CD8-positive, alpha-beta memory T cell (primary cell): ENCODE results near the gene DNASE1L1. TPM values are rescaled to one million over a fixed set of nuclear protein-coding genes. Genes with fewer than 3 reads are reported as not detected.

Experiments
- CTCF ChIA-PET: fragments of 350-600 bp; sonication (Branson Sonifier 250); formaldehyde crosslinking; loops from one replicate; lab custom pipeline; 2021; ENCODE audit warnings: antibody characterized with exemption; lab: Charles Lee
- POLR2A ChIA-PET: fragments of 350-600 bp; sonication (Branson Sonifier 250); formaldehyde crosslinking; loops from one replicate; lab custom pipeline; 2021; ENCODE audit warnings: antibody characterized with exemption; lab: Charles Lee
- DNase-seq, 5 donors: peaks; one replicate each; pipeline versions ENCODE4 v3.0.0 to v3.0.0-alpha.2; 2020 to 2022; ENCODE audit warnings: mixed read lengths in 1 of 5
- H3K27ac ChIP-seq: one replicate; pipeline ENCODE4 v1.7.0; 2013; ENCODE audit warnings: low read depth, mild to moderate bottlenecking, low read length, moderate library complexity
- H3K27me3 ChIP-seq: 2 replicates; pipeline ENCODE4 v1.7.0; 2013; ENCODE audit warnings: low read length, mild to moderate bottlenecking; ENCODE audit not compliant: insufficient read depth, poor library complexity, severe bottlenecking
- H3K36me3 ChIP-seq: 2 replicates; pipeline ENCODE4 v1.7.0; 2013; ENCODE audit warnings: mild to moderate bottlenecking, low read length, moderate library complexity; ENCODE audit not compliant: insufficient read depth
- H3K4me1 ChIP-seq: 2 replicates; pipeline ENCODE4 v1.7.0; 2013; ENCODE audit warnings: mild to moderate bottlenecking, low read length, moderate library complexity; ENCODE audit not compliant: insufficient read depth
- H3K4me3 ChIP-seq: 2 replicates; pipeline ENCODE4 v1.7.0; 2013; ENCODE audit warnings: mild to moderate bottlenecking, low read length
- H3K9me3 ChIP-seq: 2 replicates; pipeline ENCODE4 v1.7.0; 2013; ENCODE audit warnings: mild to moderate bottlenecking, low read length
- H3K27ac Mint-ChIP-seq, 8 donors: one replicate each; pipeline ENCODE4 v1.8.0; 2020 to 2021; ENCODE audit warnings: mixed read lengths in 8 of 8, mild to moderate bottlenecking in 6 of 8, inconsistent platforms in 3 of 8, moderate library complexity in 3 of 8
- H3K27me3 Mint-ChIP-seq, 2 donors: one replicate each; pipeline ENCODE4 v1.8.0; 2020 to 2021; ENCODE audit warnings: mixed read lengths in 2 of 2, mild to moderate bottlenecking in 1 of 2, moderate library complexity in 1 of 2
- H3K36me3 Mint-ChIP-seq, 3 donors: one replicate each; pipeline ENCODE4 v1.8.0; 2020 to 2021; ENCODE audit warnings: mixed read lengths in 3 of 3, inconsistent platforms in 1 of 3, mild to moderate bottlenecking in 1 of 3
- H3K4me1 Mint-ChIP-seq, 3 donors: one replicate each; pipeline ENCODE4 v1.8.0; 2020 to 2021; ENCODE audit warnings: mixed read lengths in 3 of 3, inconsistent platforms in 1 of 3, mild to moderate bottlenecking in 1 of 3
- H3K4me3 Mint-ChIP-seq, 7 donors: one replicate each; pipeline ENCODE4 v1.8.0; 2020 to 2021; ENCODE audit warnings: mixed read lengths in 7 of 7, mild to moderate bottlenecking in 6 of 7, moderate library complexity in 4 of 7, inconsistent platforms in 2 of 7
- H3K9me3 Mint-ChIP-seq, 5 donors: one replicate each; pipeline ENCODE4 v1.8.0; 2020 to 2022; ENCODE audit warnings: mixed read lengths in 5 of 5, mild to moderate bottlenecking in 3 of 5, moderate library complexity in 2 of 5, inconsistent platforms in 1 of 5
- polyA plus RNA-seq: library from polyadenylated mRNA; unstranded; fragments of 300-500 nt; fragmentation: Illumina TruSeq; gene quantifications from one replicate; pipeline ENCODE4 v1.2.3, GENCODE V29; 2021
- total RNA-seq, 2 experiments: library from RNA; stranded (reverse); gene quantifications; one replicate each; pipeline ENCODE4 v1.2.3, GENCODE V29; 2021

Gene DNASE1L1, protein sequence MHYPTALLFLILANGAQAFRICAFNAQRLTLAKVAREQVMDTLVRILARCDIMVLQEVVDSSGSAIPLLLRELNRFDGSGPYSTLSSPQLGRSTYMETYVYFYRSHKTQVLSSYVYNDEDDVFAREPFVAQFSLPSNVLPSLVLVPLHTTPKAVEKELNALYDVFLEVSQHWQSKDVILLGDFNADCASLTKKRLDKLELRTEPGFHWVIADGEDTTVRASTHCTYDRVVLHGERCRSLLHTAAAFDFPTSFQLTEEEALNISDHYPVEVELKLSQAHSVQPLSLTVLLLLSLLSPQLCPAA
- total RNA-seq: 10 to 100 TPM in 1 of 2 experiments, 1 to 10 TPM in 1; 9.8 to 10.1 TPM
- polyA plus RNA-seq: 19.1 TPM

DNA sequence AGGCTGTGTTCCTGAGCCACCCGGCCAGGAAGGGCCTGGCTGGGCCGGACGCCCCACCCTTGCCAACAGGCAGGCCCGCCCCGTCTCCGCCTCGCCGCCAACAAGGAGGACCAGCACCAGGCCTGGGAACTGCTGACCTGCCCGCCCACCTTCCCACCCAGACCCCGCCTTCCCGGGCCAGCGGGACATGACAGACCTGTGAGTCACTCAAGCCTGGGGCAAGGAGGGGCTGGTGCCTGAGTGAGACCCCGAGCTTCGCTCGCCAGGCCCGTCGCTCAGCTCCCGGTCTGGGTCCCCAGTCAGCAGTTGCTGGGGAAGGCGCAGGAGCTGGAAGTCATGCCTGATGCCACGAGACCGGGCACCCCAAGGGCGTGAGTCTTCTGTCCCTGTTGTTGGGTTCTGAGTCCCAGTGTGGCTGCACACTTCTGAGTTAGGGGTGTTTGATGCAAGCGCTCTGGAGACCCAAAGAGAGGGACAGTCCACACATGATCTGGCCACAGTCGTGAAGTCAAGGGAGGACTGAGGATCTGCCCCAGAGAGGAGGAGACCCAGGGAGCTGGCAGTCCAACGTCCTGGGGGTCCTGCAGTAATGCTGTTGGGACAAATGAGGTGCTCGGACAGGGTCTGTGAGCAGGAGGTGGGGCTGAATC is at the start of gene DNASE1L1:
Gene DNASE1L1 (minus strand): TSS at position 33 of the 650 bp plus-strand sequence. CDS start 3,686 bp downstream, outside the sequence.
- no peaks in the 10 kb centered on the region for H3K9me3 Mint-ChIP-seq

DNA sequence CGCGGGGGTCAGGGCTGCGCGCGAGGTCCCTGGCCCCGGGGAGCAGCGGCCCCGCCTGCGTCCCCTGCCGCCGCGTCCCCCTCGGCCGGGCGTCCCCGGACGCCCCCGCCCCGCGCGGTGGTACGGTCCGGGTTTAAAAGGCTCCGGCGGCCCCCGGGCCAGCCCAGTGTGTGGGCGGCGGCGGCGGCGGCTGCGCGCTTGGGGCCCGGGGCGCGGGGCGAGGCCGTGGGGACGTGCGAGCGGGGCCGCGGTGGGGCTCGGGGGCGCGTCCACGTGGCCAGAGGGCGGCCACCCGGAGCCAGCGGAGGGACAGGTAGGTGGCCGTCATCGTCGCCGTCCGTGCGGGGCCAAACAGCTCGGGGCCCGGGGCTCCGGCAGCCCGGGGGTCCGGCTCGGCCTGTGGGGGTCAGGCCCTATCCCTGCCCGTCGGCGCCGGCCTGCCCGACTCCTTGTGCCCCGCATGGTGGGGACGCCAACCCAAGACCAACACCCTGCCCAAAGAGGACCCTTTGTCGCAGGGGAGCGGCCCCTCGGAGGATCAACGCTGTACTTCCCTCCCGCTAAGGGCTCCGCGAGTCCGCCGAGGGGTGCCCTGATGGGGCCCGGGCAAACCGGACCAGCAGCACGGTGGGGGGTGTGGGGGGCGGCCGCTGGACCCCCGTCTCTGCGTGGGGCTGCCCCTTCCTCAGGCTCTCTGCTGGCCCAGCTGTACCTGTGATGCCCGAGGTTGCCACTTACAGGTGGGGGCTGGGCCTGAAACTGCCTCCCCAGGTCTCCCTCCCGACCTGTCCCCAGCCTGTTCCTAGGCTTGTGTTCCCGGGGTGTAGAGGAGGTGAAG is 49.3 kb upstream of the DNASE1L1 start, which contains the start of gene PLXNA3:
Gene PLXNA3 (plus strand): TSS at position 166 of the 838 bp plus-strand sequence. CDS start 1,903 bp downstream, outside the sequence.
- Mint-ChIP-seq H3K27ac (peak within 1 kb of the TSS; percentile 88 to 98 (median 94)), H3K4me1 (peaks cover 14 to 34% (median 18%) of the 10 kb centered on the region in 3 donors), H3K9me3 (no peaks in the 10 kb centered on the region), H3K4me3 (peak within 1 kb of the TSS; percentile 88 to 95 (median 92)), H3K27me3 (peaks cover 0 to 5% of the 10 kb centered on the region in 2 donors), H3K36me3 (peaks cover 0 to 25% (median 2%) of the 10 kb centered on the region in 3 donors)
- Histone ChIP-seq H3K27me3 (no peaks in the 10 kb centered on the region), H3K9me3 (no peaks in the 10 kb centered on the region), H3K4me1 (peaks cover 5% of the 10 kb centered on the region), H3K4me3 (peak within 1 kb of the TSS; percentile 55), H3K27ac (peak within 1 kb of the TSS; percentile 54), H3K36me3 (no peaks in the 10 kb centered on the region)
- DNase-seq: peak; percentile 57 to 81 (median 73)
- ChIA-PET POLR2A (interaction anchor here (0.6 to 1.4 kb wide), 6 partner anchors 14 to 30 kb away, joined by 3 to 4 read pairs (median 3); partner anchors contain the start of gene FAM50A), CTCF (interaction anchor here (1.2 to 1.4 kb wide), 3 partner anchors 27 to 60 kb away, joined by 3 to 4 read pairs (median 3); partner anchors contain the start of gene RPL10)

More for the DNA sequence above, at the start of gene DNASE1L1:
- ChIA-PET POLR2A (interaction anchor here (2.1 kb wide), 1 partner anchor 10 kb away, joined by 12 read pairs; the partner anchor contains the start of gene RPL10), CTCF (interaction anchor here (1.3 to 1.6 kb wide), 2 partner anchors 9 to 133 kb away, joined by 3 to 4 read pairs; no protein-coding TSS in a partner anchor)
- Mint-ChIP-seq H3K27ac (peak within 1 kb of the TSS in 6 of 8 donors; percentile 23 to 88 (median 48)), H3K4me1 (peaks cover 7 to 23% (median 10%) of the 10 kb centered on the region in 3 donors), H3K27me3 (peaks cover 0 to 9% of the 10 kb centered on the region in 2 donors), H3K36me3 (peaks cover 0 to 5% (median 2%) of the 10 kb centered on the region in 3 donors), H3K4me3 (peak within 1 kb of the TSS; percentile 27 to 71 (median 48))
- H3K4me1 ChIP-seq: peaks cover 9% of the 10 kb centered on the region
- H3K36me3 ChIP-seq: no peaks in the 10 kb centered on the region
- H3K27ac ChIP-seq: peak within 1 kb of the TSS; percentile 51
- H3K27me3 ChIP-seq: no peaks in the 10 kb centered on the region
- peak in 1 of 5 donors; percentile 18 for DNase-seq
- no peak within 1 kb of the TSS for H3K4me3 ChIP-seq
- no peaks in the 10 kb centered on the region for H3K9me3 ChIP-seq

DNA sequence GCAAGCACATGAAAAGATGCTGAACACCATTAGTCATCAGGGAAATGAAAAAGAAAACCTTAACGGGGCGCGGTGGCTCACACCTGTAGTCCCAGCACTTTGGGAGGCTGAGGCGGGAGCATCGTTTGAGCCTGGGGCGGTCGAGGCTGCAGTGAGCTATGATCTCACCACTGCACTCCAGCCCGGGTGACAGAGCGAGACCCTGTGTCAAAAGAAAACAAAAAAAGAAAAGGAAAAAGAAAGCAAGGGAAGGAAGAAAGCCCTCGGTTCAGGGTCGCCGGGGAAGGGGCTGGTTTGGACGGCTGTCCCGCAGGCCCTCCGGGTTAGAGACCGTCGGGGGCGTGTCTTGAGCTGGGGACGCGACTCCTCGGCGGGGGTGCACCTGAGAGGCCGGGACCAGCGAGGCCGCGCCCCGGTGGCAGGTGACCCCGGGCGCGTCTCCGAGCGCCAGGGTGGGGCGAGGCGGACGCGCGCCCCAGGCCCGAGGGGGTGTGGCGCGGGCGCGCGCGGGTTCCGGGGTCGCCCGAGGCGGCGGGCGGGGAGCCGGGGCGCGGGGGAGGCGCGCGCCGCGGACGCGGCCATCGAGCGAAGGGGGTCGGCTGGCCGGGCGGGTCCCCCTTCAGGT is 48.5 kb upstream of the DNASE1L1 start:
- H3K4me1 ChIP-seq: peaks cover 5% of the 10 kb centered on the region

DNA sequence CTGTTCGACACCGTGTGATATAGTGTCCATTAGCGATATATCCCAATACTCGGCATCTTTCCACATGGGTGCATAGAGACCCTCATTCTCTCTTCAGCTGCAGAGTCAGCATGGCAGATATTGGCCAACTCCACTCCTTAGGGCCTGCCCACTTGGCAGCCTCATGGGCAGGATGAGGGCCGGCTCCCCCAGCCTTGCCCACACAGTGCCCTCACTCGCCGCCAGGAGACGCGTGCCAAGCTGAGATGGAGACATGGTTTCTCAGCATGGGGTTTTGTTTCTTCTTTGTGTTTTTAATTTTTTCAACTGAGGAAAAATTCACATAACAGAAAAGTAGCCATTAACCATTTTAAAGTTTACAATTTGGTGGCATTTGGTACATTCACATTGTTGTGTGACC is 43.8 kb upstream of the DNASE1L1 start:
- H3K36me3 Mint-ChIP-seq: peaks cover 0 to 29% (median 0%) of the 10 kb centered on the region in 3 donors
- H3K27ac ChIP-seq: no peak overlapping the region
- ChIA-PET POLR2A (no interaction called here), CTCF (no interaction called here)
- no peaks in the 10 kb centered on the region for H3K27me3 ChIP-seq
- H3K4me1 ChIP-seq: no peaks in the 10 kb centered on the region
- no peaks in the 10 kb centered on the region for H3K9me3 Mint-ChIP-seq
- no peak overlapping the region for H3K4me3 ChIP-seq
- no peak for DNase-seq
- peak overlapping the region in 3 of 8 donors; percentile 0 to 83 (median 60) for H3K27ac Mint-ChIP-seq
- H3K9me3 ChIP-seq: no peaks in the 10 kb centered on the region
- H3K27me3 Mint-ChIP-seq: peaks cover 0 to 7% of the 10 kb centered on the region in 2 donors
- H3K4me3 Mint-ChIP-seq: no peak overlapping the region
- peaks cover 3 to 5% (median 4%) of the 10 kb centered on the region in 3 donors for H3K4me1 Mint-ChIP-seq
- H3K36me3 ChIP-seq: no peaks in the 10 kb centered on the region

More for the DNA sequence above, 48.5 kb upstream of the DNASE1L1 start:
- no peaks in the 10 kb centered on the region for H3K27me3 ChIP-seq
- H3K36me3 ChIP-seq: no peaks in the 10 kb centered on the region
- Mint-ChIP-seq H3K4me3 (peak overlapping the region; percentile 88 to 95 (median 92)), H3K27me3 (peaks cover 0 to 6% of the 10 kb centered on the region in 2 donors), H3K4me1 (peaks cover 11 to 30% (median 18%) of the 10 kb centered on the region in 3 donors), H3K36me3 (peaks cover 0 to 25% (median 2%) of the 10 kb centered on the region in 3 donors), H3K9me3 (no peaks in the 10 kb centered on the region), H3K27ac (peak overlapping the region; percentile 88 to 98 (median 94))
- CTCF ChIA-PET: interaction anchor here (1.2 to 1.4 kb wide), 2 partner anchors 28 to 59 kb away, joined by 3 read pairs; partner anchors contain the start of gene RPL10
- no peaks in the 10 kb centered on the region for H3K9me3 ChIP-seq
- POLR2A ChIA-PET: interaction anchor here (0.8 to 1.1 kb wide), 4 partner anchors 14 to 29 kb away, joined by 3 to 4 read pairs (median 3); partner anchors contain the start of genes FAM50A and UBL4A
- H3K27ac ChIP-seq: peak overlapping the region; percentile 24
- peak overlapping the region; percentile 26 for H3K4me3 ChIP-seq
- peak; percentile 47 to 79 (median 73) for DNase-seq

DNA sequence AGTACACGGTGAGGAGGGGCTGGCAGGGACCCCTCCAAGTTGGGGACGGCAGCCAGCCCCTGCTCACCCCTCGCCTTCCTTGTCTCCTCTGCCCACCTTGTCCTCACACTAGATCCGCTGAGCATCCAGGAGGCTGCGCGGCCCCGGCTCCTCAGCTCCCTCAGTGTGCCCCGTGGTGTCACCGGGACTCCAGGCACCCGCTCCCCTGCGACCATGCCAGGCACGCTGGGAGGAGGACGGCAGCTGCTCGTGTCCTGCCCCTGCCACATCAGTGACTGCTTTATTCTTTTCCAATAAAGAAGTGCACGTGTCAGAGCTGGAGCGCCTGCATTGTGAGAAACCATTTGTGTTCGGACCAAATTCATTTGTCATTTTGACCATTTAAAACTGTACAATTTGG is 41.3 kb upstream of the DNASE1L1 start:
- ChIA-PET CTCF (no interaction called here), POLR2A (no interaction called here)
- no peaks in the 10 kb centered on the region for H3K27me3 ChIP-seq
- no peaks in the 10 kb centered on the region for H3K36me3 ChIP-seq
- Mint-ChIP-seq H3K27me3 (peaks cover 0 to 6% of the 10 kb centered on the region in 2 donors), H3K4me3 (no peak overlapping the region), H3K4me1 (peaks cover 0 to 8% (median 4%) of the 10 kb centered on the region in 3 donors), H3K9me3 (no peaks in the 10 kb centered on the region), H3K36me3 (peaks cover 0 to 39% (median 0%) of the 10 kb centered on the region in 3 donors), H3K27ac (no peak overlapping the region)
- H3K9me3 ChIP-seq: no peaks in the 10 kb centered on the region
- no peak for DNase-seq
- no peak overlapping the region for H3K4me3 ChIP-seq
- no peak overlapping the region for H3K27ac ChIP-seq
- peaks cover under 1% of the 10 kb centered on the region for H3K4me1 ChIP-seq

DNA sequence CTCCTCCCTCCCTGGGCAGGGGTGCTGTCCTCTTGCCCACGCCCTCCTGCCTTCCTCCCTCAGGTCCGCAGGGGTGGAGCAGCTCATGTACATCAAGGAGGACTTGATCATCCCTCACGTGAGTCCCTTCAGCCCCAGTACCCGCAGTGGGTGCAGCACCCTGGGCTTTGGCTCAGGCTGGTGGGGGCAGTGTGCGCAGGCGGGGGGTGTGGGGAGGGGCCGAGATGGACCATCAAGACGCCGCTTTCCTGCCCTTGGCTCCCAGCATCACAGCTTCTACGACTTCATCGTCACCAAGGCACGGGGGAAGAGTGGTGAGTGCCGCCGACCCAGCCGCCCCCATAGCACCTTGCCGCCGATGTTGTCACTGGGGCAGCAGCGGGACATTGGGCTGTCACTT is 40.6 kb upstream of the DNASE1L1 start:
- Mint-ChIP-seq H3K27me3 (peaks cover 0 to 6% of the 10 kb centered on the region in 2 donors), H3K27ac (no peak overlapping the region), H3K36me3 (peaks cover 0 to 39% (median 0%) of the 10 kb centered on the region in 3 donors), H3K9me3 (no peaks in the 10 kb centered on the region), H3K4me3 (no peak overlapping the region), H3K4me1 (peaks cover 0 to 12% (median 5%) of the 10 kb centered on the region in 3 donors)
- no peak for DNase-seq
- Histone ChIP-seq H3K9me3 (no peaks in the 10 kb centered on the region), H3K27ac (no peak overlapping the region), H3K27me3 (no peaks in the 10 kb centered on the region), H3K4me3 (no peak overlapping the region), H3K4me1 (peaks cover 8% of the 10 kb centered on the region), H3K36me3 (no peaks in the 10 kb centered on the region)
- ChIA-PET CTCF (no interaction called here), POLR2A (no interaction called here)

DNA sequence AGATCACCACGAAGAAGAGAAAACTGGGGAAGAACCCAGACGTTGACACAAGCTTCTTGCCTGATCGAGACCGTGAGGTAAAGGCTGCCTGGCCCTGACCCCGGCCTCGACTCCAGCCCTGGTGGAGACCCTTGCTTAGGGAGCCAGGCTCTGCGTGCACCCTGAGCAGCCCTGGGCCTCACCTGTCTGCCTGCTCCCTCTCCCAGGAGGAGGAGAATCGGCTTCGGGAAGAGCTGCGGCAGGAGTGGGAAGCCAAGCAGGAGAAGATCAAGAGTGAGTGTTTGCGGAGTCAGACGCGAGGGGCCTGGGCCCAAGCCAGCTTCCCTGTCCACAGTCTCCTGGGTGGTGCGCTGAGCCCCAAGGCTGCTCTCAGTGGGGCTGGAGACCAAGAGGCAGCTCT is 39.4 kb upstream of the DNASE1L1 start:
- peaks cover 0 to 14% (median 5%) of the 10 kb centered on the region in 3 donors for H3K4me1 Mint-ChIP-seq
- ChIA-PET POLR2A (no interaction called here), CTCF (no interaction called here)
- no peak for DNase-seq
- Histone ChIP-seq H3K4me1 (peaks cover 12% of the 10 kb centered on the region), H3K27ac (no peak overlapping the region), H3K36me3 (no peaks in the 10 kb centered on the region), H3K4me3 (no peak overlapping the region), H3K27me3 (no peaks in the 10 kb centered on the region), H3K9me3 (no peaks in the 10 kb centered on the region)
- no peaks in the 10 kb centered on the region for H3K9me3 Mint-ChIP-seq
- peaks cover 0 to 4% of the 10 kb centered on the region in 2 donors for H3K27me3 Mint-ChIP-seq
- H3K27ac Mint-ChIP-seq: no peak overlapping the region
- H3K4me3 Mint-ChIP-seq: no peak overlapping the region
- peaks cover 0 to 39% (median 0%) of the 10 kb centered on the region in 3 donors for H3K36me3 Mint-ChIP-seq
